Measurements from ENCODE around the gene FLNB. TPM values are rescaled to one million over a fixed set of nuclear protein-coding genes. Genes with fewer than 3 reads are reported as not detected.

The FLNB gene
- total RNA-seq, 2 donors from 2014 or later: 246 to 362 TPM

DNA sequence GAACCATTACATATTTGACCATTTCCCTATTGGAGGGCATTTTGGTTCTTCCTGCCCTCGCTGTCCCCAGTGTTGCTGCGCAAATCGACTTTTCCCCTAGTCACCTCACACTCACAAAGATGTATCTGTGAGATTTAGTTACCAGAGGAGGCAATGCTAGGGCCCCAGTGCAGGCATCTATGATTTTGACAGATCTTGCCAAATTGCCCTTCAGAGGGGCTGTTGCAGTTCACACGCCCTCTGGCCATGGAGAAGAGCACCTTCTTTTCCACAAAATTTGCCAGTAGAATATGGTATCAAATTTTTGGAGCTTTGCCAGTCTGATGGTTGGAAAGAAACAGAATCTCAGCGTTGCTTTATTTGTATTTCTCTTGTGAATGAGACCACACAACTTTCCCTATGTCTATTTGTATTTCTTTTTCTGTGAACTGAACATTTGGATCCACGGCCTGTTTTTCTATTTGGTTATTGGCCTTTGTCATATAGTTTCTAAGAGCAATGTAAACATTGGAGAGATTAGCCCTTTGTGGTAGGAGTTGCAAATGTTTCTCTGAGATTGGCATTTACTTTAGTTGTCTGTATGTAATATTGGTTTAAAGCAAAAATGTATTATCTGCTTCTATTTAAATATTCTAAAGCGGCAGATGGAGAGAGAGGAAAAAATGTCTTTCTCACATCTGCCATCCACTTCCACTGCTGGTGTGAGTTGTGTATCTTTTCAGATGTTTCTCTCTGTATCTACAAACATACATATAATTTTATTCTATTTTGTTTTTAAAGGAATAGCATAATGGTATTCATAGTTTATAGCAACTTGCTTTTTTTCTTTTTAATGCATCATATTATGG, 136.5 kb downstream of the FLNB start:
- Histone ChIP-seq H3K36me3 (peaks cover 32% of the 10 kb centered on the region), H3K9ac (ENCODE audit: low read depth in 2 of 2, low read length in 2 of 2) (no peak overlapping the region), H3K27me3 (no peaks in the 10 kb centered on the region), H3K4me3 (no peak overlapping the region), H3K4me1 (no peaks in the 10 kb centered on the region), H3K27ac (no peak overlapping the region), H3K9me3 (no peaks in the 10 kb centered on the region)
- DNase-seq: no peak
- TF ChIP-seq, protein P1, sequence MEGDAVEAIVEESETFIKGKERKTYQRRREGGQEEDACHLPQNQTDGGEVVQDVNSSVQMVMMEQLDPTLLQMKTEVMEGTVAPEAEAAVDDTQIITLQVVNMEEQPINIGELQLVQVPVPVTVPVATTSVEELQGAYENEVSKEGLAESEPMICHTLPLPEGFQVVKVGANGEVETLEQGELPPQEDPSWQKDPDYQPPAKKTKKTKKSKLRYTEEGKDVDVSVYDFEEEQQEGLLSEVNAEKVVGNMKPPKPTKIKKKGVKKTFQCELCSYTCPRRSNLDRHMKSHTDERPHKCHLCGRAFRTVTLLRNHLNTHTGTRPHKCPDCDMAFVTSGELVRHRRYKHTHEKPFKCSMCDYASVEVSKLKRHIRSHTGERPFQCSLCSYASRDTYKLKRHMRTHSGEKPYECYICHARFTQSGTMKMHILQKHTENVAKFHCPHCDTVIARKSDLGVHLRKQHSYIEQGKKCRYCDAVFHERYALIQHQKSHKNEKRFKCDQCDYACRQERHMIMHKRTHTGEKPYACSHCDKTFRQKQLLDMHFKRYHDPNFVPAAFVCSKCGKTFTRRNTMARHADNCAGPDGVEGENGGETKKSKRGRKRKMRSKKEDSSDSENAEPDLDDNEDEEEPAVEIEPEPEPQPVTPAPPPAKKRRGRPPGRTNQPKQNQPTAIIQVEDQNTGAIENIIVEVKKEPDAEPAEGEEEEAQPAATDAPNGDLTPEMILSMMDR (IDR thresholded peaks at IDR 0.05): no peak
- intact Hi-C loops (cut with DNase I): no loop called here

DNA sequence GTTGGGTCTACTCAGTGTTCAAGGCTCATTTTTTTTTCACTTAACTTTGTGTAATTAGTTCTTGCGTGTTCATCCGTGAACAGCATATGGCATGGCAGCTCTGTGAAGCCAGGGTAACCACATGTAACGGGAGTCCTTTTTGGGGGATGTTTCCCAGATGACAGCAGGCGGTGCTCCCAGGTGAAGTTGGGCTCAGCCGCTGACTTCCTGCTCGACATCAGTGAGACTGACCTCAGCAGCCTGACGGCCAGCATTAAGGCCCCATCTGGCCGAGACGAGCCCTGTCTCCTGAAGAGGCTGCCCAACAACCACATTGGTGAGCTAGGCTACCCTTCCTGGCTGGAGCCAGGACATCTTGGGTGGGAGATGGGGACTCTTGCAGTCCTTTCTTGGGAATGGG, 139.8 kb downstream of the FLNB start:
- H3K27ac ChIP-seq: no peak overlapping the region
- no peak for DNase-seq
- intact Hi-C loops (cut with DNase I): no loop called here
- H3K4me1 ChIP-seq: no peaks in the 10 kb centered on the region
- H3K9ac ChIP-seq (ENCODE audit: low read depth in 2 of 2, low read length in 2 of 2): no peak overlapping the region
- TF ChIP-seq, protein P1 (IDR thresholded peaks at IDR 0.05): no peak
- no peaks in the 10 kb centered on the region for H3K27me3 ChIP-seq
- no peak overlapping the region for H3K4me3 ChIP-seq
- no peaks in the 10 kb centered on the region for H3K9me3 ChIP-seq
- H3K36me3 ChIP-seq: peaks cover 47% of the 10 kb centered on the region

DNA sequence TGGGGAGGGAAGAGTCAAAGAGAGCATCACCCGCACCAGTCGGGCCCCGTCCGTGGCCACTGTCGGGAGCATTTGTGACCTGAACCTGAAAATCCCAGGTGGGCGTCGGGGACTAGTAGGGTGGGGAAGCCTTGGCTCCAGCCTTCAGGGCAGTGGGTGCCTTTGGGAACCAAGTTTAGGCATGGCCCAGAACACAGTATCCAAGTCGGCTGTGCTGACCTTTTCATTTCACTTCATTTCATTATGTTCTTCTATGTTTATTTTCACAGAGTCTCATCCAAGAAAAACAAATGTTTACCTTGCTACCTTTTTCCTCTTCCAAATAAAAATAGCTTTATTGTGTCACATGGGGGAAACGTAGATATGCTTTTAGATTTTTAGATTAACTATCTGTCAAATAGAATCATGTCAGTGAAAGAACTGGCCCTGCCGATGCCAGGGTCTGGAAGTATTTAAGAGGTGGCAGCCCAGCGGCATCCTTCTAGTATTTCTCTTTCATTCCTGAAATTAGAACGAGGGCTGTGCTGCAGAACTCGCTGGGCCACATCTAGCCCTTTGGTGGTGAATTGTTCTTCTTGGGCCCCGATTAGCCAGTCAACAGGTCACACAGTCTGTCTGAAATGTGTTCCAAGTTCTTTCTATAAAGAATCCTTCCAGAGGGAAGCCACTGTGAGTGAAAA, 142.0 kb downstream of the FLNB start:
- Histone ChIP-seq H3K4me1 (no peaks in the 10 kb centered on the region), H3K9me3 (no peaks in the 10 kb centered on the region), H3K9ac (ENCODE audit: low read depth in 2 of 2, low read length in 2 of 2) (no peak overlapping the region), H3K36me3 (peaks cover 56% of the 10 kb centered on the region), H3K27me3 (no peaks in the 10 kb centered on the region), H3K4me3 (no peak overlapping the region), H3K27ac (no peak overlapping the region)
- DNase-seq: no peak
- intact Hi-C loops (cut with DNase I): no loop called here
- TF ChIP-seq, protein P1 (IDR thresholded peaks at IDR 0.05): no peak

DNA sequence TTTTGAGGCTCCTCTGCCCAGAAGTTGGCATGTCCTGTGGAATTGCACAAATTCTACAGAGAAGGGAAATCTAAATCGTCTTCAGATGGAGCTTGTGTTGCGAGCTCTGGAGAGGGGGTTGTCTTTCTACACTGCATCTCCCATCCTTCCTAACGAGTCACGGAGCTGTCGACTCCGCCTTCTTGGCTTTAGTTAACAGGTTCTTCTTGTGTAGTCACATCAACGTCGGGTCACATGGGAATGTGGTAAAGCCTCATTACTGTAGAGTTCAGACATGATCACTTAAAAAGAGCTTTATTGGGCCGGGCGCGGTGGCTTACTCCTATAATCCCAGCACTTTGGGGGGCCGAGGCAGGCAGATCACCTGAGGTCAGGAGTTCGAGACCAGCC, 142.6 kb downstream of the FLNB start:
- no peaks in the 10 kb centered on the region for H3K27me3 ChIP-seq
- no peak overlapping the region for H3K4me3 ChIP-seq
- H3K4me1 ChIP-seq: no peaks in the 10 kb centered on the region
- TF ChIP-seq, protein P1 (IDR thresholded peaks at IDR 0.05): no peak
- intact Hi-C loops (cut with DNase I): no loop called here
- peaks cover 60% of the 10 kb centered on the region for H3K36me3 ChIP-seq
- H3K27ac ChIP-seq: no peak overlapping the region
- no peaks in the 10 kb centered on the region for H3K9me3 ChIP-seq
- no peak for DNase-seq
- H3K9ac ChIP-seq (ENCODE audit: low read depth in 2 of 2, low read length in 2 of 2): no peak overlapping the region

DNA sequence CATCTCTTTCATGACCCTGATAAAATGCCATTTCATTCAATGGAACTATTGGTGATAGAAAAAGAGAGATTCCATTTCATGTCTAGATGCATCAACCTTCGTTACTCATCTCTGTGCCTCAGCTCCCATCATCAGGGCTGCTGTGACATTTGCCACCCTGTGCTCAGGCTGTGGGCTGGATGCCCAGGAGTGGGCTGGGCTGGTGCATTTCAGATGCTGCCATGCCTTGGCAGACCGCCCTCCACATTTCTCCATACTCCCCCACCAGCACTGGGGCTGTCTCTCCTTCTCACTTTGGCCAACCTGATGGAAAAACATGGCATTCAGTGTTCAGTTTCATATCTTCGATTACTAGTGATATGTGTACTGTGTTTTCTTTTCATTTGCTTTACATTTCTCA, 143.4 kb downstream of the FLNB start:
- no peaks in the 10 kb centered on the region for H3K4me1 ChIP-seq
- no peaks in the 10 kb centered on the region for H3K27me3 ChIP-seq
- TF ChIP-seq, protein P1 (IDR thresholded peaks at IDR 0.05): no peak
- peaks cover 57% of the 10 kb centered on the region for H3K36me3 ChIP-seq
- no peak for DNase-seq
- H3K4me3 ChIP-seq: no peak overlapping the region
- H3K27ac ChIP-seq: no peak overlapping the region
- H3K9ac ChIP-seq (ENCODE audit: low read depth in 2 of 2, low read length in 2 of 2): no peak overlapping the region
- no peaks in the 10 kb centered on the region for H3K9me3 ChIP-seq
- intact Hi-C loops (cut with DNase I): no loop called here
